B cell (primary cell): ENCODE measurements around the gene SREBF1. TPM values are rescaled to one million over a fixed set of nuclear protein-coding genes. Genes with fewer than 3 reads are reported as not detected.

Experiments
- ATAC-seq: fragments of 200-7000 bp; cut with Tn5 transposase; one replicate; pipeline ENCODE4 v1.10.0; 2021; ENCODE audit warnings: low read depth, mild to moderate bottlenecking, moderate number of reproducible peaks, moderate library complexity
- CTCF ChIA-PET: fragments of 350-600 bp; sonication (Branson Sonifier 250); formaldehyde crosslinking; loops from one replicate; lab custom pipeline; 2021; ENCODE audit warnings: antibody characterized with exemption, inconsistent platforms; lab: Charles Lee
- POLR2A ChIA-PET: fragments of 350-600 bp; sonication (Branson Sonifier 250); formaldehyde crosslinking; loops from one replicate; lab custom pipeline; 2021; ENCODE audit warnings: antibody characterized with exemption; lab: Charles Lee
- DNase-seq: peaks from one replicate; pipeline ENCODE4 v3.0.0; 2013
- H2AFZ ChIP-seq: 2 replicates; pipeline ENCODE4 v1.6.1; 2012; ENCODE audit warnings: mild to moderate bottlenecking, low read depth, low read length; ENCODE audit not compliant: insufficient read depth, poor library complexity, severe bottlenecking
- H3K27ac ChIP-seq, 2 donors: 1 replicate in 1 of 2; 2 replicates in 1 of 2; pipeline ENCODE4 v1.5.1; 2012 to 2013; ENCODE audit warnings: low read length in 2 of 2, mild to moderate bottlenecking in 2 of 2, moderate library complexity in 1 of 2
- H3K27me3 ChIP-seq, 4 experiments: fragments of 200-600 bp in 1 of 4; sonication (generic) in 1 of 4; replicated peaks in 1 of 4; 1 replicate in 2 of 4; 2 replicates in 2 of 4; pipeline versions ENCODE4 v1.6.1 to v1.7.0; 2013 to 2016; ENCODE audit warnings: low read length in 3 of 4, mild to moderate bottlenecking in 2 of 4, mixed read lengths in 1 of 4, moderate library complexity in 1 of 4; ENCODE audit not compliant: insufficient read depth in 4 of 4, control insufficient read depth in 3 of 4; ENCODE audit errors: control extremely low read depth in 1 of 4
- H3K36me3 ChIP-seq, 2 experiments: replicated peaks in 1 of 2; 1 replicate in 1 of 2; 2 replicates in 1 of 2; pipeline versions ENCODE4 v1.6.1 to v1.7.1; 2013; ENCODE audit warnings: low read length in 1 of 2; ENCODE audit not compliant: insufficient read depth in 2 of 2, control insufficient read depth in 1 of 2; ENCODE audit errors: control extremely low read depth in 1 of 2, extremely low read depth in 1 of 2
- H3K4me1 ChIP-seq, 2 donors: fragments of 200-600 bp in 1 of 2; sonication (generic) in 1 of 2; 1 replicate in 1 of 2; 2 replicates in 1 of 2; pipeline versions ENCODE4 v1.5.1 to v1.6.1; 2013 to 2017; ENCODE audit warnings: low read length in 2 of 2; ENCODE audit not compliant: control insufficient read depth in 2 of 2, insufficient read depth in 2 of 2
- H3K4me2 ChIP-seq: replicated peaks from 2 replicates; pipeline ENCODE3; 2012; ENCODE audit warnings: mild to moderate bottlenecking, low read depth, low read length; ENCODE audit not compliant: poor library complexity, severe bottlenecking
- H3K4me3 ChIP-seq, 5 experiments: fragments of 200-600 bp in 1 of 5; sonication (generic) in 1 of 5; 1 replicate in 3 of 5; 2 replicates in 2 of 5; pipeline versions ENCODE4 v1.5.1 to v1.7.0; 2011 to 2016; ENCODE audit warnings: low read length in 4 of 5, mild to moderate bottlenecking in 4 of 5, low read depth in 2 of 5, control low read depth in 1 of 5, moderate library complexity in 1 of 5; ENCODE audit not compliant: insufficient read depth in 1 of 5; ENCODE audit errors: control extremely low read depth in 1 of 5, extremely low read depth in 1 of 5
- H3K79me2 ChIP-seq: fragments of 200-600 bp; sonication (generic); one replicate; pipeline ENCODE4 v1.6.0; 2016; ENCODE audit warnings: low read length; ENCODE audit not compliant: control insufficient read depth, insufficient read depth
- H3K9ac ChIP-seq: fragments of 200-600 bp; sonication (generic); 2 replicates; pipeline ENCODE4 v1.6.1; 2017; ENCODE audit warnings: mild to moderate bottlenecking, low read length, moderate library complexity
- H3K9me3 ChIP-seq, 3 donors: one replicate each; pipeline versions ENCODE4 v1.6.1 to v1.7.1; 2013; ENCODE audit warnings: low read length in 2 of 3; ENCODE audit not compliant: control insufficient read depth in 2 of 3, insufficient read depth in 1 of 3; ENCODE audit errors: control extremely low read depth in 1 of 3
- H4K20me1 ChIP-seq: 2 replicates; pipeline ENCODE4 v1.6.0; 2012; ENCODE audit warnings: mild to moderate bottlenecking, low read length; ENCODE audit not compliant: insufficient read depth, control insufficient read depth, poor library complexity, severe bottlenecking
- H3K27ac Mint-ChIP-seq: one replicate; pipeline ENCODE4 v1.8.0; 2021; ENCODE audit warnings: mixed read lengths
- H3K27me3 Mint-ChIP-seq: one replicate; pipeline ENCODE4 v1.8.0; 2021; ENCODE audit warnings: mixed read lengths
- H3K4me1 Mint-ChIP-seq: one replicate; pipeline ENCODE4 v1.8.0; 2021; ENCODE audit warnings: mixed read lengths
- H3K4me3 Mint-ChIP-seq: one replicate; pipeline ENCODE4 v1.8.0; 2021; ENCODE audit warnings: mixed read lengths
- H3K9me3 Mint-ChIP-seq: one replicate; pipeline ENCODE4 v1.8.0; 2022; ENCODE audit warnings: mixed read lengths; ENCODE audit not compliant: insufficient read depth
- CTCF ChIP-seq: fragments of 200-600 bp; IDR thresholded peaks from one replicate; pipeline ENCODE4 v1.8.0; 2022; ENCODE audit warnings: antibody characterized with exemption, mild to moderate bottlenecking
- EZH2 ChIP-seq: IDR thresholded peaks from 2 replicates; pipeline ENCODE4 v1.6.1; 2012; ENCODE audit warnings: borderline replicate concordance, low read depth, mild to moderate bottlenecking, moderate library complexity, low read length; ENCODE audit not compliant: insufficient read depth, poor library complexity, severe bottlenecking
- WGBS: methylation state at CpG from one replicate; pipeline ENCODE4 v1.1.5; 2013; ENCODE audit warnings: missing lambda C conversion rate; ENCODE audit not compliant: insufficient coverage; 5-methylcytosine and 5-hydroxymethylcytosine counted together
- intact Hi-C: fragments of 100-400 bp; cut with micrococcal nuclease; formaldehyde crosslinking; loops from one replicate; pipeline ENCODE4 v1.10.0; 2022
- polyA plus RNA-seq: library from polyadenylated mRNA; depleted of rRNA; stranded (reverse); fragments of >200 nt; gene quantifications from 2 replicates; pipeline ENCODE4 v1.2.3, GENCODE V29; 2012
- total RNA-seq, 2 donors: library from RNA; stranded (reverse); fragments of 120-200 nt in 1 of 2; gene quantifications; 1 replicate in 1 of 2; 2 replicates in 1 of 2; pipeline versions ENCODE4 v1.2.3 to v1.2.4, GENCODE V29; 2013 to 2022

Gene SREBF1
- total and polyA plus RNA-seq, 2 donors (not counting 1 experiment from before 2014, with no cell fraction given), result 21.6 to 34.9 TPM

DNA sequence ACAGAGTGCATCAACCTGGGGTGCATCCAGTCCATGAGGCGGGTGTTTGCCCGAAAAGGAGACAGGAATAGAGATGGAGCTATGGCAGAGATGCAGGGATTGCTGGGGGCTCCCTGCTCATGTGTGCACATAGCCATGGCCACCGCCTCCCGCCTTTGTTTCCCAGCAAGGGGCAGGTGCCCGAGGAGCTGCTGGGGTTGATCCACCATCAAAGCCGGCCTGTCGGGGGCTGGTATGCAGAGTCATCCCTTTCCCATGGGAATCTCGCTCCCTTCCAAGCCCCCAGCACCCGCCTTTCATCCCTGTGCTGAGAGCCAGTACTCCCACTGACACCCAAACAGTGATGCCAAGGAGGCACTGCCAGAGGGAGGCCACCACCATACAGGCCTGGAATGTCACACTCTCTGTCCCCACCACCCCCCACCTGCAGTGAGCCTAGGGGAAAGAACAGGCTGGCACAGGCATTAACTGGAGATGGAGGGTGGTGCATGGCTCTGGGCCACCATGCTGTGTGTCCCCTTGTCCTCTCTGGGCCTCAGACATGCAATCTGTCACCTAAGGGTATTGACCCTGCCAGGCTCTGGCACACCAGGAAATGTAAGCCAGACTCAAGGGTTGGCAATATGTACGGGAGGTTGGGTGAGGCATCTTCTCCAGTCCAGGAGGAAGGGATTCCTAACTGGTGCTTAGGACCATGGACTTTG is 65.1 kb downstream of the SREBF1 start:
- H3K79me2 ChIP-seq, result peaks cover 34% of the 10 kb centered on the region
- H3K9me3 Mint-ChIP-seq, result no peaks in the 10 kb centered on the region
- peaks cover 8% of the 10 kb centered on the region for H4K20me1 ChIP-seq
- H2AFZ ChIP-seq, result no peak overlapping the region
- H3K4me2 ChIP-seq, result no peak overlapping the region
- H3K27me3 ChIP-seq, result no peaks in the 10 kb centered on the region
- H3K9ac ChIP-seq, result no peak overlapping the region
- ChIA-PET CTCF (no interaction called here), POLR2A (no interaction called here)
- no peaks in the 10 kb centered on the region for H3K36me3 ChIP-seq
- no peaks in the 10 kb centered on the region for H3K9me3 ChIP-seq
- peaks cover 4 to 14% of the 10 kb centered on the region in 2 donors for H3K4me1 ChIP-seq
- H3K4me1 Mint-ChIP-seq, result peaks cover 14% of the 10 kb centered on the region
- ATAC-seq (no peak), DNase-seq (no peak)
- no peak overlapping the region for H3K4me3 ChIP-seq
- no peaks in the 10 kb centered on the region for H3K27me3 Mint-ChIP-seq
- TF ChIP-seq EZH2, result no peak
- no peak for TF ChIP-seq CTCF
- H3K27ac Mint-ChIP-seq, result no peak overlapping the region
- WGBS, result 98% methylated on average over 9 of the region's 10 CpGs
- H3K4me3 Mint-ChIP-seq, result no peak overlapping the region
- intact Hi-C loops, result no loop called here
- H3K27ac ChIP-seq, result no peak overlapping the region

- H3K9ac ChIP-seq, result no peak overlapping the region
- H3K27ac ChIP-seq, result no peak overlapping the region
- DNase-seq, result no peak
- H3K36me3 ChIP-seq, result no peaks in the 10 kb centered on the region
- no peak overlapping the region for H3K4me2 ChIP-seq
- no peak overlapping the region for H3K4me3 ChIP-seq
- no peaks in the 10 kb centered on the region for H3K9me3 Mint-ChIP-seq
- peaks cover 24% of the 10 kb centered on the region for H3K4me1 Mint-ChIP-seq
- no peaks in the 10 kb centered on the region for H3K9me3 ChIP-seq
- peaks cover 8% of the 10 kb centered on the region for H4K20me1 ChIP-seq
- no peaks in the 10 kb centered on the region for H3K27me3 ChIP-seq
- H3K4me3 Mint-ChIP-seq, result no peak overlapping the region
- TF ChIP-seq CTCF, result no peak
- TF ChIP-seq EZH2, result no peak
- no peak overlapping the region for H2AFZ ChIP-seq
- no peak for ATAC-seq
- POLR2A ChIA-PET, result no interaction called here
- intact Hi-C loops, result no loop called here
- H3K4me1 ChIP-seq, result peaks cover 14 to 24% of the 10 kb centered on the region in 2 donors
- H3K79me2 ChIP-seq, result peaks cover 37% of the 10 kb centered on the region
- CTCF ChIA-PET, result no interaction called here
- 96% methylated on average over 11 of the region's 13 CpGs for WGBS
- H3K27me3 Mint-ChIP-seq, result no peaks in the 10 kb centered on the region
- H3K27ac Mint-ChIP-seq, result no peak overlapping the region
Observed at GRCh38 chr17:17770632-17771044, 66.1 kb downstream of the SREBF1 start.
